HG03159 (cell line): ENCODE results near the gene DNAJC5G.
"Not testable (repeated sequence)": the region's sequence is repeated elsewhere in the genome, so short reads cannot be mapped to it uniquely, and the experiment has no call there.

Experiments used
- ATAC-seq: cut with Tn5 transposase; IDR thresholded peaks from one replicate; pipeline ENCODE4 v1.9.1; 2021; ENCODE audit warnings: mild to moderate bottlenecking, moderate library complexity; ENCODE audit not compliant: unreplicated experiment

DNAJC5G gene

DNA sequence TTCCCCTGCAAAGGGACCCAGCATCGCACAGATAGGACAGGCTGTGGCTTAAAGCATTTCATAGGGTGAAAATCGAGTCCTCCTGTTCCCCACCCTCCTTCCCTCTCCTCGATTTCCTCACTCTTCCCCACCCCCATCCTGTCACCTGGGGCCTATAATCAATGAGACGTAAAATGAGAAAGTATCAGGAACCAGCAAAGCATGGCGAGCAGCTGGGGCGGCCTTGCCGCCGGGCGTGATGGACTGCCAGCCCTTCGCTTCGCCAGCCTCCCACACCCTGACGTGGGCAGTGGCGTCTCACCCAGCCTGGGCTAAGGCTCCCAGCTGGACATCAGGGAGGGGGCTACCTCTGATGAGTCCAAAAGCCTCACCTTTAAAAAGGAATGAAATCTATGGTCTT, 23.5 kb upstream of the DNAJC5G start:
- no peak for ATAC-seq

- ATAC-seq, result no peak
Observed at GRCh38 chr2:27255187-27255586, 20.0 kb upstream of the DNAJC5G start.

- ATAC-seq, result no peak
Observed at GRCh38 chr2:27255660-27256059, 19.6 kb upstream of the DNAJC5G start.

DNA sequence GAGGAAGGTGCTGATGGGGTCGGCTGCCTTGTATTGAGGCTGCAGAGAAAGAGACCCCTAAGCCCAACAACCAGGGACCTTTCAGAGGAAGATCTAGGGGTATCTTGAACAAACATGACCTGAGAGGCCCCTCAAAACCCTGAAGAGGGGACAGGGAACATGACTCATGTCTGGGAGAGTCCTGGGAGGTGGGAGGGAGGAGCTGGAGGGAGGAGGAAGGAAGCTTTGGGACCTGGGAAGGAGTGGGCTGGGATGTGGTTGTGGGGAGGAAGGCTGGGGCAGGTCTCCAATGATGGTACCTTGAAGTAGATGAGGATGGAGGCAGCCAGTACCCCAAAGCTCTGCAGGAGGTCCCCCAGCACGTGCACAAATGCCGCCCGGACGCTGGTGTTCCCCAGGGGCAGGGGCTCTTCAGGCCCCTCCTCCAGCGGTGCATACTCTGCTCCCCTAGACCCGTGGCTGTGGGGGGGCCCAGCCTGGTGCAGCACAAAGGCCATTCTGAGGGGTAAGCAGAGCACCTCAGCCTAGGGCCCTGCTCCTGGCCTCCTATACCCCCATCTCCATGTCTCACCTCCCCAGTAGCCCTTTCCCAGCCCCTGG, 18.3 kb upstream of the DNAJC5G start:
- no peak for ATAC-seq

GRCh38 chr2:27258051-27258450, 17.2 kb upstream of the DNAJC5G start:
- ATAC-seq, result no peak

GRCh38 chr2:27261241-27261925, 13.8 kb upstream of the DNAJC5G start:
- ATAC-seq, result no peak

- no peak for ATAC-seq
Observed at GRCh38 chr2:27261926-27262298, 13.3 kb upstream of the DNAJC5G start.

GRCh38 chr2:27262379-27263286, 12.6 kb upstream of the DNAJC5G start, which contains the start of gene SLC30A3:
Gene SLC30A3 (minus strand): TSS chr2:27263047. CDS start chr2:27262906, 141 bp downstream.
- ATAC-seq, result no peak

DNA sequence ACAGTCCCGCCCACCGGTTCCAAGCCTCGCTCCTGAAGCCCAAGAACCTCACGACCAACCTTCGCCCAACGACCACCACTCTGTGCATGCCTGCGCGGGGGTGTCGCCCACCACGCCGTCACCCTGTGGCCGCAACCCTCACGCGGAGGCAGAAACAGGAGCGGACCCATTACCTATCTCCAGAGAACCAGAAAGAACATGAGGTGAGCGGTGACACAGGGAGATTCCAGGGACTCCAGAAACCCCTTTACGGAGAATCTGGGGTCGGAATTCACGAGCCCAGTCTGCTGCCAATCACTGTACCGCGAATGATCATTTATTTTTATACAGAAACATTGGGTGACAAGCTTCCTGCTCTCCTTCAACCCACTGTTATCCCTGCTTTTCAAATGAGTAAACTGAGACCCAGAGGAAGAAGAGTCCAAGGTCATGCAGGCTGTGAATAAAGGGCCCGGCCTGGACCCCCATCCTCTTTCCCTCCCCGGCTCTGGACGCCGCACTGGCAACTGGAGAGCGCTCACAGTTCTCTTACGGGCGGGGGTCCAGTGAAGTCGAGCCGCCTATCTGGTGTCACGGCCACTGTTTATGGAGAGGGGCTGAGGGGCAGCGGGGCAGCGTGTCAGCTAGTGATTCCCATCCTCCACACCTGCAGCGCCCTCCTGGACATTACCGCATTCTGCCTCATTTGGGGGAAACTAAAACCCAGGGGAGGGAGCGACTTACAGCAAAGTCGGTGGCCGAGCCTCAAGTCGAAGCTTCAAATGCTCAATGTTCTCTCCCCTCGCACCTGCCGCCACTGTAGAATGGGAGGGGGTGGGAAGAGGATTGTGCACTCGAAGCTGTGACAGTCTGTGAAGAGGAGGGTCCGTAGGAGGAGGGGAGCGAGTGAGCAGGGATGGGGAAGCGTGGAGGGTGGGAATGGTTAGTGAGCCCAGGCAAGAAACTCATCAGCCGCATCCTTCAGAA, 11.7 kb upstream of the DNAJC5G start:
- no peak for ATAC-seq

DNA sequence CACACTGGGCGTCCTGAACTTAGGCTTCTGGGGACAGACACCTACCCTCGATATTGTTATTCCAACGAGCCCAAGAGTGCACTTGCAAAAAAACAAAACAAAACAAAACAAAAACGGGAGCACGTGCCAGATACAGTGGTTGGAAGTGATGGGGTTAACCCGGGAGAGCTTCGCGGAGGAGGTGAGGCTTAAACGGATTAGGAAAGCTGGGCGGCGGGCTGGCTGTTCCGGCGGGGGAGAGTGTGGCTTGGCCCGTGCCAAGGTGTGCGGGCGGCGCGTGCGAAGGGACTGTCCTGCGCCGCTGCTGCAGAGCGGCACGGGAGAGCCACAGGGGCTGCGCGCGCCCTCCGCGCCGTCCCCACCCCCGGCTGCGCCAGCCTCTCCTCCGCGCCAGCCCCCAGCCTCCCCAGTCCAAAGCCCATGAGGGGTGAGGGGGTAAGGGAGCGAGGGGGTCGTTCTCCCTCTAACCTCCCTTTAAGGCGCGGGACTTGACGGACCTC, 10.9 kb upstream of the DNAJC5G start:
- ATAC-seq, result no peak

GRCh38 chr2:27264753-27265535, 10.3 kb upstream of the DNAJC5G start:
- no peak for ATAC-seq

DNA sequence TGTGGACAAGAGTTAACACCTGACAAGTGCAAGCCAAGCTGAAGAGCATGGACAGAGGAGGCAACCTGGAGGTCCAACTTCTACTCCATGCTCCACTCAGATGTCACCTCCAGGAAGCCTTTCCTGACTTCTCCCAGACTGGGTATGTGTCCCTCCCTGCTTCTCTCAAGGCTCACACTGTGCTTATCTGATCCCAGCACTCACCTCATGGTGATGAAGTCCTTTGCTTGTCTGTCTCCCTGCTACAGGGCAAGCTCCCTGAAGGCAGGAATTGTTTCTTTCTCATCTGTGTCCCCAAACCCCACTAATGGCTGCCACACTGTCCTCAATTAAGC, 9.7 kb upstream of the DNAJC5G start:
- ATAC-seq, result no peak

DNA sequence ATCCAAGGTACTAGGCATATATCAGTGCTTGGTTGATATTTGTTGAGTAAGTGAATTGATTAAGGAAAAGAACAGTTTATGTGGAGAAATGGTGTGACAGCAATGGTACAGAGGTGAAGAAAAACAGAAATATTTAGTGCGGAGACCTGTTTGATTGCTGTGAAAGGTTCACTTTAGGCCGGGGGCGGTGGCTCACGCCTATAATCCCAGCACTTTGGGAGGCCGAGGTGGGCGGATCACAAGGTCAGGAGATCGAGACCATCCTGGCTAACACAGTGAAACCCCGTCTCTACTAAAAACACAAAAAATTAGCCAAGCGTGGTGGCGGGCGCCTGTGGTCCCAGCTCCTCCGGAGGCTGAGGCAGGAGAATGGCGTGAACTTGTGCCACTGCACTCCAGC, 6.9 kb upstream of the DNAJC5G start:
- ATAC-seq, result not testable (repeated sequence)

GRCh38 chr2:27270131-27270530, 5.1 kb upstream of the DNAJC5G start:
- no peak for ATAC-seq

DNA sequence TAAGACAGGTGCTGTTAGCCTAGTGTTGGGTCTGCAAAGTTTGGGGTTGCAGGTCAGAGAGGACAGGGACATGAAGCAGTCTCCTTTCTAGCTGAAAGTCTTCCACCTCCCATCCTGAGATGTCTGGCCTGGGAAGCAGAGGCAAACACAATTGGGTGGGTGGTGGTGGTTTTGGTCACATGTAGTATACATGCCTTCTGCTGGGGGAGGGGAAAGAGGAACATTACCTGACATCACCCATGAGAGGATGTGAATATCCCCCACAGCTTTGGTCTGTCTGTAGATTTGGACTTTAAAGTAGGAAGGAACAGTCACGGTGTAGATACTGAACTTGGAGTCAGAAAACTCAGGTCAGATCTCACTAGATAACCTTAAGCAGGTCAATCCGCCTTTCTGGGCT, 4.6 kb upstream of the DNAJC5G start:
- no peak for ATAC-seq

DNA sequence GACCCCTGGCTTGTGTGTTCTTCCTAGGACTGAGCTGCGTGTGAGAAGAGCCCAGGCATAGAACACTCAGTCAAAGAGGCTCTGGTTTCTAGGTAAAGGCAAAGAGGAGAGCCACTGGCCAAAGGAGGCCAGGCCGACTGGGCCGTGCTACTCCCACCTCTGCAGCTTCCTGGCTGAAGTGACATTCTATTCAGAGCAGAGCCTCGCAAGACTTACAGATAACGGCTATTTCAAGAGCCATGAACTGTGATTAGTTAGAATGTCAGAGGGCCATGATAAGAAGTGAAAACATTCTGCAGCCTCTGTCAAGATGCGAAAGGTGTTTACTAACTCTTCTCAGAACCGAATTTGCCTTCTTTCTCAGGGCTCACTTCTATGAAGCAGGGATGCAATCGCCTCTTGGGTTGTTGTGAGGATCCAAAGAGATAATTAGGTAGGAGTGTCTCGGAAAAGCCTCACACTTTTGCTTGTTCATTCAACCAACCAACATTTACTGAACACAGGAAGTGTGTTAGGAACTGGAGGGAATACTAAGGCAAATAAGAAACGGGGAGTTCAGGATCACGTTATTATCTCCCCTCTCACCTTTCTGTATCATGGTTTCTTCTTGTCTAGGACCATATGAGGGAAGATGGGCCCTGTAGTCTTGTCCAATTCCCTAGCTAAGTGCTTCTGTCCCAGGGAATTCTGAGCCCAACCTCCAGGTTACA, 3.4 kb upstream of the DNAJC5G start:
- no peak for ATAC-seq

DNA sequence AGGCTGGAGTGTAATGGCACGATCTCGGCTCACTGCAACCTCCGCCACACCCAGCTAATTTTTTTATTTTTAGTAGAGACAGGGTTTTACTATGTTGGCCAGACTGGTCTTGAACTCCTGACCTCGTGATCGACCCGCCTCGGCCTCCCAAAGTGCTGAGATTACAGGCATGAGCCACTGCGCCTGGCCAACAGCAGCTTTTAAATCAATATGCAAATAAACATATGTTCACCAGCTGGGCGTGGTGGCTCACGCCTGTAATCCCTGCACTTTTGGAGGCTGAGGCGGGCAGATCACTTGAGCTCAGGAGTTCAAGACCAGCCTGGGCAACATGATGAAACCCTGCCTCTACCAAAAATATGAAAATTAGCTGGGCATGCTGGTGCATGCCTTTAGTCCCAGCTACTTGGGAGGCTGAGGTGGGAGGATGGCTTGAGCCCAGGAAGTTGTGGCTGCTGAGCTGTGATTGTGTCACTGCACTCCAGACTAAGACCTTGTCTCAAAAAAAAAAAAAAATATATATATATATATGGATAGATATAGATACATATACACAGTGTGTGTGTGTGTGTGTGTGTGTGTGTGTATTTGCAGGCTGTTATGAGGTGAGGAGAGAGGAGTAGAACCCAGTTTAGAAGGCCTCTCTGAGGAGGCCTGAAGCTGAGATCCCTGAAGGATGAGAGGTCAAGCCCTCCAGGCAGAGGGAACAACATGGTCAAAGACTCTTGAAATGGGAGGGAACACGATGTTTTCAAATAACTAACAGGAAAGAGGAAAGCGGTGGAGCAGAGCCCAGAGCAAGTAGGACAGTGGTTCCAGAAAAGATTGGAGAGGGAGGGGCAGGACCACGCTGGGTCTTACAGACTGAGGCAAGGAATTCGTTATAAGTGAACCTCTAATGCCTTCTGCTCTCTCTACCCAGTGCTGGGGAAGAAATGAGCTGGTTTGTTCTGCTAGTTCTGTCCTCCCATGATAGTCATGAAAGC, 2.4 kb upstream of the DNAJC5G start:
- not testable (repeated sequence) for ATAC-seq

GRCh38 chr2:27278010-27278409, 2.8 kb downstream of the DNAJC5G start:
- ATAC-seq, result no peak
